GM18499 (cell line): Measurements from ENCODE around the gene BCL2L1.
A peak's percentile ranks its signal among the peaks of the same experiment; 100 is the strongest.

ENCODE experiments used
- ATAC-seq: cut with Tn5 transposase; IDR thresholded peaks from one replicate; pipeline ENCODE4 v1.9.1; 2021; ENCODE audit warnings: moderate number of reproducible peaks; ENCODE audit not compliant: insufficient read depth, unreplicated experiment

BCL2L1 gene

DNA sequence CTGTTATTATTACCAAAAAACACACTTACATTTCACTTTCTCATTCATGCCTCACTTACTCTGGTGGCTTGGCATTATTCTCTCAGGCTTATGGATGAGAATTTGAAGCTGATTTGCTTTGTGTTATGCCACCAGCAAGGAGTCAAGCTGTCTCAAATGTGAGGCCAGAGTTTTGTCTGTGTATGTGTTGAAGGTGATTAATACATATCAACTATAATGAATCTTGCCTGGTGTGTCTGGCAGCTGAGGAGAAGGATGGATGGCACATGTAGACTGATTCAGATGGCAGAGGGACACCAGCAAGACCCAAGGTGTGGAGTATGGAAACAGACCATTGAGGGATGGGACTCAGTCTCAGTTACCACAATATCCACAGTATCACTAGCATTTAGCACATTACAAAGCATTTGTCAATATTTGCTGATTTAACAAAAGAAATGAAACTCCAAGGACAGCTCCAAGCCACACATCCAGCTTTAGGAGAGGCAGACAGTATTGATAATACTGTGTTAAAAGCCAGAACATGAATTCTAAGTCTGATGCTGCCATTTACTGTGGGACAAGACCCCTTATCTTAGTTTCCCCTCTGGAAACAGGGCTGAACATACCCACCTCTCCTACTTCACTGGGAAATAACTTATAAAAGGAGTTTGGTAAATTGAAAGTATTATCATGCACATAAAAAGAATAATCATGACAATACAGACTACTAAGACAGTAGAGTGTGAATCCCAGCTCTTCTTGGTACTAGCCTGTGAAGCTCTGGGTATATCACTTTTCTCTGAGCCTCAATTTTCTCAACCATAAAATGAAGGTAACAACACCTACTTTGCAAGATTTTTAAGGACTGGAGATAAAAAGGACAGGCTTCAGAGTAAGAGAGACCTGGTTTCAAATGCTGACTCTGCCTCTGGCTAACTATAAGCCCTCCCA, 11.2 kb downstream of the BCL2L1 start:
- ATAC-seq = no peak

DNA sequence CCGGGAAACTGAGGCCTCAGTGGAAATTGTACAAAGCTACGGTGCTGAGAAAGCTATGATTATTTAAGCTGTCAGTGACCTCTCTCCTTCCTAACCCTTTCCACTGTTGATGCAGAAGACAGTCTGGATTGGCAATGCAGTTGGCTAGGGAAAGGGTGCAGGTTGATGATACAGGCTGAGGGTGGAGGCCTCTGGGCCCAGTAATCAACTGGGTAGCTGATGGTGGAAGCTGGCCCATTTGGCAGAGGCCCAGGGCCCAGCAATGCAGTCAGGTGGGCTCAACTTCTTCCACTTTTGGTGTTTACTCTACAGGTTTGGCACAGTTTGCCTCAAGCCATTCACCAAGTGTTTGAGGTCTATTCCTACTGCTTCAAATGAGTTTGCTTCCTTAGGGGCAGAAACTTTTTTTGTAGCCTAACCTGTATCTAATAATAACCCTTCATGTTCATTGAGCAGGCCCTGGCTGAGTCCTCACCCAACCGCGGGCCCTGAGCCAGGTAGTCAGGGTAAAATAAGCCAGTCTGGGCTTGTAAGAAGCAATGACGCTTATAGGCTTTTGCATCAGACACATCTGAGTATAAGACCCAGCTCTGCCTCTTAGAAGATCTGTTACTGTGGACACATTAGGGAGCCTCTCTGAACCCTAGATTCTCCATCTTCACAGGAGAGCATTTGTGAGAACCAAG, 12.1 kb downstream of the BCL2L1 start:
- ATAC-seq = no peak

DNA sequence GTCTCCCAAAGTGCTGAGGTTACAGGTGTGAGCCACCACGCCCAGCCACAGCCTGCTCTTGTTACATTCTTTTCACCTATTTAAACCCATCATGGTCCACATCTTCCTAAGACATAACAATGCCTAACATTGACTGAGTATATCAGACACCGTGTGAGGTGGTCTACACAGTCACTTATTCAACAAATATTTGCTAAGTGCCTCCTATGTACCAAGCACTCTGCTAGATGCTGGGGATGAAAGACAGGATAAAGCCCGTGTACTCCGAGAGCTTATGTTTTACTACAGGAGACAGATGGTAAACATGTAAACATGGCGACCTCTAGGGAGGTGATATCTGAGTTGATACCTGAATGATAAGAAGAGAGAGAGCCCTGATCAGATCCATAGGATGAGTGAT, 12.7 kb downstream of the BCL2L1 start:
- no peak for ATAC-seq

DNA sequence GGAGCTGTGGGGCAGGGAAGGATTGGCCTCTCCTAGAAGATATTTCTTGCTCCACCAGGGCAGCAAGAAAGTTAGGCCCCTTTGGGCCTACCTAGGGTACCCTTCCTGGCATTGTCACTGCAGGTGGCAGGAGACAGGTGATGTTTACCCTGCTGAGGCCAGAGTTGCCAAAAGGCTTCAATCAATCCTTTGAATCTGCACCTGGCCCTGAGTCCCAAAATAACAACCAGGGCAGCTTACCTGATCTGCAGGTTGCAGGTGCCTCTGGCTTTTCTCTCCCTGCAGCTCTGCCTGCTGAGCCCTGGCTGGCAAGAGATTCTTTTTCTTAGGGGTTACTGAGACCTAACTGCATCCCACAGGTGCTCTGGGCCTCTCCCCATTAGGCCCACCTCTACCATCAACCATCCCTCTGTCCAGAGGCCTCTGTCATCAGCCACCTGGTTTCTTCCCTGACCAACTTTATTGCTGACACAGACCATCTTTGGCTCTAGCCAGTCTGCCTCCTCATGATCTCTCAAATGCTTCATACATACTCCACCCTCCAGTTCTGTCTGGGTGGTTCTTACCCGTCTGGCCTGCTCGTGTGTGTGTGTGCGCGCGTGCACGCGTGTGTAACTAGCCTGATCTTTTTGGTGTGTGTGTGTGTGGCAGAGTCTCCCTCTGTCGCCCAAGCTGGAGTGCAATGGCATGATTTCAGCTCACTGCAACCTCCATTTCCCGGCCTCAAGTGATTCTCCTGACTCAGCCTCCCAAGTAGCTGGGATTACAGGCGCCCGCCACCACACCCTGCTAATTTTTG, 13.7 kb downstream of the BCL2L1 start:
- no peak for ATAC-seq

DNA sequence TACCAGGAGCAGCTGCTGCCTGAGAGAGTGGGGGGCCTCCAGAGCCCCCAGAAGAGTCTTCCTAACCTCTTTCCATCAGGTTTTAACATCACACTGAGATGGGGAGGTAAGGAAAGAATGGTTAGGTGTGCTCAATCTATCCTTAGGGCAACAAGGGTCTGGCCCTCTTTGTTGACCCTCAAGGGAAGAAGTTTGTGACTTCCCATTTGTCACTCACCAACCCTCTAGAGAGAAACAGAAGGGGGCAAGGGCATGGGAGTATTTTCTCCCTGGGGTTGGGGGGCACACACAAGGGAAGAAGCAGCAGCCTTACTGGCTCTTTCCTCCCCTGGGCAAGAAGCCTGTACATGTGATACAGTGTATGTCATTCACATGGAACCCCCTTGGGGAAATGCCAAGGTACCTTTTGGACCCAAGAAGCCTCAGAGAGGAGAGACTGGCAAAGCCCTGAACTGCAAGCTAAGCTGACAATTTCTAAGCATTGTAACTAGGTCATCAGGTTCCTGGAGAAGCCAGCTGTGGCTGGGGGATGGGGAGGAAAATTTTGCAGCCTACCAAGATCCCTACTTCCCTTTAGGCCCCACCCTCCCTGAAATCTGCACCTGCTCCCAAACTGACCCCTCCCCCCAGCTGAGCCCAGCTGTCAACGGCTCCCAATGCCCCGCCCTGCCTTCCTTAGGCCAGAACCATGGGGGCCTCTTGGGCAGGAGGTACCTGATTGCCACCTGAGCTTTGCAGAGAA, 14.5 kb downstream of the BCL2L1 start:
- no peak for ATAC-seq

DNA sequence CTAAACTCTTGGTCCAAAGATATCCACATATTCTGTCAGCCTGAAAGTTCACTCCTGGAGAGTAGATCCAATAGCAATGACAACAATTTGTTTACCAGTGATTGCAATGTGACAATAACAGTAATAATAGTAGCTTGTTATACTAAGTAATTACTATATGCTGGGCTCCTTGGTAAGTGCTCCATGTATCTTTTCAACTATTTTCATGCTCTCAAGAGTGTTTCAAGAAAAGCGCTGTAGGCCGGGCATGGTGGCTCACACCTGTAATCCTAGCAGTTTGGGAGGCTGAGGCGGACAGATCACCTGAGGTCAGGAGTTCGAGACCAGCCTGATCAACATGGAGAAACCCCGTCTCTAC, 15.4 kb downstream of the BCL2L1 start:
- ATAC-seq = no peak

DNA sequence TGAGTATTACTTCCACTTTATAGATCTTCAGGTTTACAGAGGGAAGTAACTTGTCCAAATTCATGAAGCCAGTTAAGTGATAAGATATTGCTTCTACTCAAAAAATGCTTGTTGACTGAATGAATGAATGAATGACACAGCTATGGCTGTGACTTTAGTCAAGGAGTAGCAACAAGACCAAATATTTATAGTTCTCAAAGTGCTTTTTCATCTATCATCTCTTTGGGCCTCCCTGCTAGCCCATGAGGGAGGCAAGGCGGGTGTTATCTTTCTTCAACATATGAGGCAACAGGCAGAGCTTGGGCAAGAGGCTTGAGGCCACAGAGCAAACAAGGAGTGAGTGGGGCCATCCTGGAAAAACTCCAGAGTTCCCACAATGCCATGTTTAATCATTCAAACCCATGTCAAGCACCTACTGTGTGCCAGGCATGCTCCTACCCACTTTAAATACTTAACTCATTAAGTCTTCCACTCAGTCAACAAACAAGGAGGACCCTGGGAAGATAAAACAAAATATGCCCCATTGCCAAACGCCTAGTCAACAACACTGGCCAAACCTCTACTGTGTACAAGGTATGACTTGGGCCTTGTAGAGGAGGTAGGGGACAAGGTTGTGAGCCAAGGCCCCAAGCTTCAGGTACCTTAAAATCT, 15.9 kb downstream of the BCL2L1 start:
- ATAC-seq = no peak

DNA sequence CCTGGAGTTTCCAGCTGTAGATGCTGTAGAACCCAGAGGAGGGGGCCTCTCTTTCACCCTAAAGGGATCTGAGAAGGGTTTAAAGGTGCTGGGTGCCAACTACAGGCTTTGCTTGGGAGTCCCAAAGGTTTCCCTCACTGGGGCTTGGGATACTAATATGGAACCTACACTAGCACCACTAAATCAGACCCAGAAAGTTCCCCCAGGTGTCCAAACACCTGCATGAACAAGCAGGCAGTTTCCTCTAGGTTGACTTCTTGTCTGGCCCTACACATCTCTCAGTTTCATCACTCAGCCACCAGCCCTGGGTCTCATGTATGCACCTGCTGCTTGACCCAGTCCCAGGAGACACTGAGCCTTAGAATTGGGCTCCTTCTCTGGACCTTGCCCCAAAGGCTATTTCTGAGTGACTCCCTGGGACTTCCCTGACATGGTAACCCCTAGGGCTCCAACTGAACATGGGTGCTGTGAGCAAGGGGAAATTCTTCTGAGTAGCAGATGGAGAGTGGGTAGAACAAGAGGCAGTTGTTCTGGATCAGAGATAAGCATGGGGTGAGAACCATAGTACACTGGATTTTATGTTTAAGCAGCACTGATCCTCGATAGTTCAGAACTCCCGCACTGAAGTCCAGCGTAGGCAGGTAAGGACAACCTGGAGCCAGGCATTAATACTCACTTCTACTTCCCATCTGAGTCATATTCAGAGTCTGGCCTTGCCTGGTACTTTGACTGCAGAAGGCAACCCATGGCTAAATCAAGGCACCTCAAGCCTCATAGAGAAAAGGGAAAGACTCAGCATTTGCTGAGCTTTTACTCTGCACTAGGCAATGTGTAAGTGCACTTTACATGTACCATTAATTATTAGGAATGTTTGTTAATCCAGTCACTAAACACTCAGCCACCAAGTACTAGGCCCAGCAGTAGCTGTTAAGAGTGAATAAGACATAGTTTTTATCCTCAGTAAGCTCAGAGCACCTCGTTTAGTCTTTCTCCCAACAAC, 16.8 kb downstream of the BCL2L1 start:
- ATAC-seq = peak; percentile 67

DNA sequence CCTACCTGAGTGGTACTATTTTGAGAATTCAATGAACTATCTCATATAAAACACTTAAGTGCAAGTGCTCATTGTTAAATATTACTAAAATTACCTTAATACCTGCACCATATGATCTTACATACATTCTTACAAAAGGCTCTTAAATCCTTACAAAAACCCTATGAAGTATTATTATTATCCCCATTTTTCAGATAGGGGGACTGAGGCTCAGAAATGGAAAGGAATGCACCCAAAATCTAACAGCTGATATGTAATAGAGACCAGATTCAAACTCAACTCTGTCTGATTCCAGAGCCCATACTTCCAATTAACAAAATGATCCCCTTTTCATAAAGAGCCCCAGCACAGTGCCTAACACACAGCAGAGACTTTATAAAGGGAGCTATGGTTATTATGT, 17.5 kb downstream of the BCL2L1 start:
- no peak for ATAC-seq

DNA sequence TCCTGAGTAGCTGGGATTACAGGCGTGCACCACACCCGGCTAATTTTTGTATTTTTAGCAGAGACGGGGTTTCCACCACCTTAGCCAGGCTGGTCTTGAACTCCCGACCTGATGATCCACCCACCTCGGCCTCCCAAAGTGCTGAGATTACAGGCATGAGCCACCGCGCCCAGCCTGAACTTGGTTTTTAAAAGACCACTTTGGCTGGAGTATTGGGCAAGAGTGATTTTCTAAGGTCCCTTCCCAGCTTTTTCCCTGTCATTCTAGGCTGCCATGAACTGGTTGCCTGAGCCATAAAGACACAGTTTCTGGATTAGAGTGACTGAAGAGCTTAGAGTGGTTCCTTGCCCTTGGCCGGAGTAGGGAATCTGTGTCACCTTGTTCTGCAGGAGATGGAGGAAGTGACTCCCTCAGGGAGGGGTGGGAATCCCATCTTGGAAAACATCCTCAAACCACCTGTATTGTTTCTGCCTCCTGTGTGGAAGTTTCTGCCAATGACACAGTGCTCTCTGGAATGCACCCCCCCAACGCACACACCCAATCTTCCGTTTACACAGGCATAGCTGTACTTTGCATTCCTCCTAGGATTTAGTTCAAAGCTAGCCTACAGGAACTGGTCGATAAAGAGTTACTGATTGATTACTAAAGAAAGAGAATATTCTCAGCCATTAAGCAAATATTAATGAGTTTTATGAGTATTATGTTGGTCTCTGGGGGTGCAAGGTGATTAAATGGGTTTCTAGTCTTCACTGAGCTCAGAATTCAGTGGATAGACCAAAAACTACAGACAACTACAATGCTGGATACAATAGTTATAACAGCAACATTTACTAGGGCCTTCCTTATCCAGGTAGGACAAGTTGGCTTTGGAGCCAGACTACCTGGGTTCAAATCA, 18.2 kb downstream of the BCL2L1 start:
- ATAC-seq = no peak

DNA sequence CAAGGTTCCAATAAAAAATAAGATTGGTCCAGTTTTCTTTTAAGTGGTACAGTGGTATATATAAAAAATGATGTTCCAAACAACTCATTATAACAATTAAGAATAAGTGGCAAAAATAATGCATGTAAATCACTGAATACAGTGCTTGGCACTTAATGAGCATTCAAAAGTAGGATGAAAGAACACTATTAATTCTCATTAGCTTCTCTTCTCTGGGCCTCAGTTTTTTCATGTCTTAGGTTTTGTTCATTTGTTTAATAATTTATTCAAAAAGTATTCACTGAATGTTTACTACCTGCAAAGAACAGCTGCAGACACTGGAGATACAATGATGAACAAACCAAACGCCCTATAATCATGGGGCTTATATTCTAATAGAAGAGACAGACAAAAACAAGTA, 21.1 kb downstream of the BCL2L1 start:
- no peak for ATAC-seq

DNA sequence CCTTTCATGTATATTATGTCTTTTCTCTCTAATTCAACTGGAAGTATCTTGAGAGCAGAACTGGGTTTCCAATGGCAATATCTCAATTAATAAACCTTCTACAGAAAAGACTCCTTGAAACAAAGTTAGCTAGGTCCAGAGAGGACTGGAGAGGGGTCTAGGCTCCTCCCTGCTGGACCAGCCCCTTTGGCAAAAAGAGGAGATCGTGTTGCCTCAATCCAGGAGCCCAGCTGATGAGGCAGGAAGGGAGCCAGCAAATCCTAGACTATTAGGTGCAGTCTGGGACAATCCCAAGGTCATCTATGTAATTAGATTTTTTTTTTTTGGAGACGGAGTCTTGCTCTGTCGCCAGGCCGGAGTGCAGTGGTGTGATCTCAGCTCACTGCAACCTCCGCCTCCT, 21.9 kb downstream of the BCL2L1 start:
- no peak for ATAC-seq

DNA sequence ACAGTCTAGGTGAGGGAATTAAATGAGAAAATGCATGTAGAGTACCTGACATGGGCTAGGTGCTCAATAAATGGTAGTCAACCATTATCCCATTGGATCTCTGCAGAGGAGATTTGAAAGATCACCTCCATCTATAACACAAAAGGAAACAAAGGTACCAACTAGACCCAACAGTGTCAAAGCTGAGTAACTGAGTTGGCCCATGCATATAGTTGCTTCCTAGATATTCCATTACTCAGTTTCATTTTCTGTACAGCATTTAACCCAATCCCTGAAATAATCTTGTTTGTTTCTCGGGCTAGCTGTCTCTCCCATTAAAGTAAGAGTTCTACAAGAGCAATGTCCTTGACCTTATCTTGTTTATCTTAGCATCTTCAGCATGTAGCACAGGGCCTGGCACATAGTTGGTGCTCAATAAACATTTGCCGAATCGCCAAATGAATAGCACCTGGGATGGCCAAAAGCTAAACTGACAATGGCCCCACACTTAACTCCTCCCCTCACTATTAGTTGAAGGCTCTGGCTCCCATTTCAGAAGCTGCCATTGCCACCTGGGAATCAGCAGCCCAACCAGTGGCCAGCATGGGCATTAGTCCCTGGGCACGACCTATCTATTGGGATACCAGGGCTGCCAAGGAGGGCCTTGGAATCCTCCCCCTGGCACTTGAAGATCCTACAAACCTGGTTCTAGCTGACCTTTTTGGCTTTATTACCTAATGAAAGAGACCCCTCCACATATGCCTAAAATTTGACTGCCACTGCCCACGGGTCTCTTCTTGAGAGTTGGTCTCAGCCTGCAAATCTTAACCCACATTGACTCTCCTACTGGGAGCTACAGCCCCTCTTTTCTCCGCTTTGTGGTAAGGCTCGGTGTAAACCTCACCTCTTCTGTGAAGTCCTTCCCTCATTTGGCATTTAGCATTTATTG, 22.6 kb downstream of the BCL2L1 start:
- ATAC-seq = no peak

DNA sequence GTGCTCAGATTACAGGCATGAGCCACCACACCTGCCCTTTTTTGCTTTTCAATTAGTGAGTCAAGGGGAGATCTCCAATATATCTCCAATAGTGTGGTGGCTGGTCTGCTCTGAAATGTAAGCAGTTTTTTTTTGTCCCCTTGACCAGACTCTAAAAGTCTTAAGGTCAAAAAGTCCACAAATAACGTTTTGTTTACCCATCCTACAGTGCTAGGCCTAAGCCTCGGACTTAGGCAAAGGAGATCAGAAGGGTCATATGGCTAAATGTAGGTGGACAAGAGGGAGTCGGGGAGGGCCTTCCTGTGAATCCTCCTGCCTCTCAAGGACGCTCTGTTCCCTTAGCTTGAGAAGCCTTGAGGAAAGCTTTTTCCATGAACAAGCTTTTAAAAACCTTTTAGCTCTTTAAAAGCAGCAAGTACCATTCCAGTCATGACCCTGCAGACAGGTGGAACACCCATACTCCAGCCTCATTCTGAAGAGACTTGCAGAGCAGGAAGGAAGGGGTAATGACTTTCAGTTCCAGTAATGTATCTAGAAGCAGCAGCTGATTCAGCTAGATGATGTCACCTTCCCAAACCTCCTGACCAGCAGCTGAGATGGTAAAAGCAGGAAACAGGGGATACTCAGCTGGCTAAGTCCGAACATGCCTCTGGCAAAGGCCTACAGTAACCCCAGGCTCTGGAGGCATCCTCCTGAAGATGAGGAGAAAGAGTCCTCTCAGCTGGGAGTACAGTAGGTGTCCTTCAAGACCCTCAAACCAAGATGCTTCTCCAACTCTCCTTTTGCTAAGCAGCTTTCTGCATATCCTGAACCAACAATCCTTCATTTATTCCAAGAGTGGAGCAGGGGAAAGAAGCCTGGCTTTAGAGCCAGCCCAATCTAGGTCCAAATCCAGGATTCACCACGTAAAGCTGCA, 23.6 kb downstream of the BCL2L1 start:
- ATAC-seq = peak; percentile 97

DNA sequence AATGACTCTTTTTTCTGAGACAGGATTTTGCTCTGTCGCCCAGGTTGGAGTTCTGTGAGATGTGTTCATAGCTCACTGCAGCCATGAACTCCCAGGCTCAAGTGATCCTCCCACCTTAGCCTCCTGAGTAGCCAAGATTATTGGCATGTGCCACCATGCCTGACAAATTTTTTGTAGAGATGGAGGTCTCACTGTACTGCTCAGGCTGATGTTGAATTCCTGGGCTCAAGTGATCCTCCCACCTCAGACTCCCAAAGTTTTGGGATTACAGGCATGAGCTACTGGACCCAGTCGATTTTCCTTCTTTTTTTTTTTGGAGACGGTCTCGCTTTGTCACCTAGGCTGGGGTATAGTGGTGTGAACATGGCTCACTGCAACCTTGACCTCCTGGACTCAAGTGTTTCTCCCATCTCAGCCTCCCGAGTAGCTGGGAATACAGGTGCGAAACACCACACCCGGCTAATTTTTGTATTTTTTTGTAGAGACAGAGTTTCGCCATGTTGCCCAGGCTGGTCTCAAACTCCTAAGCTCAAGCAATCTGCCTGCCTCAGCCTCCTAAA, 24.3 kb downstream of the BCL2L1 start:
- no peak for ATAC-seq
